MCF 10A (cell line): ENCODE measurements around the gene LMBRD2. TPM values are rescaled to one million over a fixed set of nuclear protein-coding genes. Genes with fewer than 3 reads are reported as not detected.
"Not testable (repeated sequence)": the region's sequence is repeated elsewhere in the genome, so short reads cannot be mapped to it uniquely, and the experiment has no call there.

ENCODE experiments used
- BruUV-seq: library from RNA; stranded (reverse); fragments of 400-500 nt; replicated peaks from 2 replicates; lab custom pipeline; 2021; lab: Mats Ljungman, UMichigan
- CTCF ChIA-PET: fragments of 300-600 bp; sonication (Branson Sonifier 250); formaldehyde crosslinking; extraction: SDS; loops from one replicate; lab custom pipeline; 2021; ENCODE audit warnings: antibody characterized with exemption, inconsistent platforms; lab: Yijun Ruan, JAX
- POLR2A ChIA-PET: fragments of 300-600, 350-650 bp; sonication (Branson Sonifier 250); formaldehyde crosslinking; extraction: SDS; loops from one replicate; lab custom pipeline; 2020; ENCODE audit warnings: antibody characterized with exemption, inconsistent platforms; lab: Yijun Ruan, JAX
- DNase-seq: peaks from one replicate; pipeline ENCODE4 v3.0.0-alpha.2; 2018; ENCODE audit not compliant: unreplicated experiment
- H3K27ac Mint-ChIP-seq: one replicate; pipeline ENCODE4 v1.8.0; 2022; ENCODE audit warnings: mild to moderate bottlenecking, low read depth, mixed read lengths; ENCODE audit not compliant: unreplicated experiment
- H3K27me3 Mint-ChIP-seq: one replicate; pipeline ENCODE4 v1.8.0; 2022; ENCODE audit warnings: mixed read lengths; ENCODE audit not compliant: insufficient read depth, unreplicated experiment
- H3K36me3 Mint-ChIP-seq: one replicate; pipeline ENCODE4 v1.8.0; 2022; ENCODE audit warnings: mild to moderate bottlenecking, moderate library complexity, mixed read lengths; ENCODE audit not compliant: insufficient read depth, unreplicated experiment
- H3K4me1 Mint-ChIP-seq: one replicate; pipeline ENCODE4 v1.8.0; 2022; ENCODE audit warnings: mixed read lengths; ENCODE audit not compliant: insufficient read depth, unreplicated experiment
- H3K4me3 Mint-ChIP-seq: one replicate; pipeline ENCODE4 v1.8.0; 2022; ENCODE audit warnings: mild to moderate bottlenecking, moderate library complexity, mixed read lengths; ENCODE audit not compliant: unreplicated experiment
- H3K9me3 Mint-ChIP-seq: one replicate; pipeline ENCODE4 v1.8.0; 2022; ENCODE audit warnings: mixed read lengths; ENCODE audit not compliant: unreplicated experiment
- CTCF ChIP-seq: fragments of 200-600 bp; IDR thresholded peaks from one replicate; pipeline ENCODE4 v1.8.0; 2022; ENCODE audit warnings: antibody characterized with exemption, mild to moderate bottlenecking; ENCODE audit not compliant: unreplicated experiment
- intact Hi-C: fragments of 100-400 bp; cut with micrococcal nuclease; formaldehyde crosslinking; loops from 2 replicates; pipeline ENCODE4 v1.14.1; 2022
- total RNA-seq: library from RNA; stranded (reverse); gene quantifications from 2 replicates; pipeline ENCODE4 v1.2.3, GENCODE V29; 2022

The LMBRD2 gene
- total RNA-seq, 1 experiment from 2014 or later: 7.9 TPM

DNA sequence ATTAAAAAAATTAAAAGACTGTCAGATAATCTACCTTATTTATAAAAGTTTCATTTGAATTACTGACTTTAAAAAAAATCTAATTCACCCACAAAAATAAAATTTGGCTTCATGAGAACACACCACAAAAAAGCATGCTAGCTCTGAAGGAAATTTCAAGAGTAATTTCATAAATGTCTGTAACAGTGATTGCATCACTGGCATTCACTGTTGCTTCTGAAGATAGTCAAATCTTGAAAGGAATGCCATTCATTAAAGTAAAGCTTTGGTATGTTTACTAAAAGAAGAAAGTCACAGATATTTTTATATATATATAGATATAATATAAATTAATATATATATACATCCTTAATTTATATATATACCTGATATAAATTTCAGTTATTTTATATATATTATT is 46.6 kb upstream of the LMBRD2 start:
- no peaks in the 10 kb centered on the region for H3K27me3 Mint-ChIP-seq

DNA sequence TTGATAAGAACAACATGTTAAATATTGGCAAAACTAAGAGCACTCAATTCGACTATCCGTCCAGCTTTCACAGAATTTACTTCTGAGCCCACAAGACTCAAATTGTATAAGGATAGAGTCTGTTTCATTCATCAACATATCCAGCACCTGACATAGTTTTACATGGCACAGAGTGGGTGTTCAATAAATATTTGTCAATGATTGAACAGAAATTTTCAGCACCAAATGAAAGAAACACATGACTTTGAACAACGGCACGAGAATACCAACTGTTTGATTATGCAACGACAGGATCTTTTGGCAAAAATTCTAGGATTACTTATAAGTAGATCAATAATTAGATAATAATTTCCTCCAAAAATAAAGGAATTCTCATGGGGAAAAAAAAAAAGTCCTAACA is 42.1 kb upstream of the LMBRD2 start:
- POLR2A ChIA-PET: no interaction called here
- Mint-ChIP-seq H3K9me3 (no peaks in the 10 kb centered on the region), H3K27ac (no peak overlapping the region), H3K4me3 (no peak overlapping the region), H3K36me3 (peaks cover 70% of the 10 kb centered on the region), H3K4me1 (no peaks in the 10 kb centered on the region), H3K27me3 (no peaks in the 10 kb centered on the region)
- DNase-seq: no peak
- TF ChIP-seq CTCF: no peak
- intact Hi-C loops: no loop called here
- no TSS peak for BruUV-seq
- CTCF ChIA-PET: no interaction called here

More for the DNA sequence above, 46.6 kb upstream of the LMBRD2 start:
- peaks cover 52% of the 10 kb centered on the region for H3K36me3 Mint-ChIP-seq
- H3K9me3 Mint-ChIP-seq: no peaks in the 10 kb centered on the region
- ChIA-PET CTCF (interaction anchor here (1.8 to 2.3 kb wide), 2 partner anchors 20 to 43 kb away, joined by 5 to 15 read pairs; partner anchors contain the start of gene NADK2), POLR2A (no interaction called here)
- intact Hi-C loops: no loop called here
- peaks cover 6% of the 10 kb centered on the region for H3K4me1 Mint-ChIP-seq
- no peak for TF ChIP-seq CTCF
- no peak for DNase-seq
- no peak overlapping the region for H3K4me3 Mint-ChIP-seq
- H3K27ac Mint-ChIP-seq: no peak overlapping the region
- BruUV-seq: no TSS peak

DNA sequence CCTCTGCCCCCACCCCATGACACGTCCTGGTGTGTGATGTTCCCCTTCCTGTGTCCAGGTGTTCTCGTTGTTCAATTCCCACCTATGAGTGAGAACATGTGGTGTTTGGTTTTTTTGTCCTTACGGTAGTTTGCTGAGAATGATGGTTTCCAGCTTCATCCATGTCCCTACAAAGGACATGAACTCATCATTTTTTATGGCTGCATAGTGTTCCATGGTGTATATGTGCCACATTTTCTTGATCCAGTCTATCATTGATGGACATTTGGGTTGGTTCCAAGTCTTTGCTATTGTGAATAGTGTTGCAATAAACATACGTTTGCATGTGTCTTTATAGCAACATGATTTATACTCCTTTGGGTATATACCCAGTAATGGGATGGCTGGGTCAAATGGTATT is 32.7 kb upstream of the LMBRD2 start:
- intact Hi-C loops, H3K27me3 Mint-ChIP-seq, DNase-seq, POLR2A ChIA-PET, CTCF ChIA-PET, H3K9me3 Mint-ChIP-seq, H3K4me3 Mint-ChIP-seq, H3K4me1 Mint-ChIP-seq, BruUV-seq, H3K27ac Mint-ChIP-seq: not testable (repeated sequence)
- H3K36me3 Mint-ChIP-seq: peaks cover 39% of the 10 kb centered on the region

DNA sequence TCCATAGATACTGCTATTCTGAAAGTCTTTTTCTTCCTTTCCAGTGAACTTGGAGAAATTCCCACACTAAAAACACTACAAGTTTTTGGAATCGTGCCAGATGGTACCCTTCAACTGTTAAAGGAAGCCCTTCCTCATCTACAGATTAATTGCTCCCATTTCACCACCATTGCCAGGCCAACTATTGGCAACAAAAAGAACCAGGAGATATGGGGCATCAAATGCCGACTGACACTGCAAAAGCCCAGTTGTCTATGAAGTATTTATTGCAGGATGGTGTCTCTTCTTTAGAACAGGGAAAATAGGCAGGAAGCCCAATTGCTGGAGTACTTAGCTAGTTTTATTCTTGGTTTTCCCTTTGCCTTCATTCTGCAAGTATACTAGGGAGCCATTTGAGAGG is 30.1 kb upstream of the LMBRD2 start:
- peaks cover 53% of the 10 kb centered on the region for H3K36me3 Mint-ChIP-seq
- H3K4me3 Mint-ChIP-seq: no peak overlapping the region
- ChIA-PET POLR2A (interaction anchor here (1.3 kb wide), 1 partner anchor 31 kb away, joined by 4 read pairs; no protein-coding TSS in a partner anchor), CTCF (interaction anchor here (0.6 to 1.4 kb wide), 4 partner anchors 39 to 540 kb away, joined by 3 to 4 read pairs (median 3); no protein-coding TSS in a partner anchor)
- BruUV-seq: no TSS peak
- no peaks in the 10 kb centered on the region for H3K4me1 Mint-ChIP-seq
- intact Hi-C loops: no loop called here
- no peaks in the 10 kb centered on the region for H3K9me3 Mint-ChIP-seq
- no peak overlapping the region for H3K27ac Mint-ChIP-seq
- TF ChIP-seq CTCF: no peak
- H3K27me3 Mint-ChIP-seq: no peaks in the 10 kb centered on the region
- DNase-seq: no peak
